ENCODE measurements around the gene HEXIM2.
A peak's percentile ranks its signal among the peaks of the same experiment; 100 is the strongest.

The HEXIM2 gene

DNA sequence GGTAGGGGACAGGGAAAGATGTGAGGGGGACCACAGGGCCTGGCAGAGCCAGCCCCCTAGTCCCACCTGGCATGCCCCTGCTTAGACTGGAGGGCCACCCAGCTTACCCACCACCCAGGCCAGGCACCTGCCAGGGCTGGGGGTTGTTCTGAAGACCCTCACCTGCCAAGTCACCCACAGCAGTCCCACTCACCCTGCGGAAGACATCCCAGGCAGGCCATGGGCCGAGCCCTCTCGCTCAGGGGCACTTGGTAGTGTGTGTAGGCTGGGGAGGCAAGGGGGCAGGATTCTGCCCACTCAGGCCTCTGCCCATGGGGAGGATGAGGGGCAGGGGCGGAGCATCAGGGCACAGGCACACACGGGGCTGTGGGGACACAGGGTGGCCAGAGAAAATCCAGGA is 33.3 kb upstream of the HEXIM2 start:
- no peak for DNase-seq

- no peak for DNase-seq
These were observed 32.7 kb upstream of the HEXIM2 start for GRCh38 chr17:45128989-45129388.

GRCh38 chr17:45129426-45129939 is 32.2 kb upstream of the HEXIM2 start:
- DNase-seq, result no peak

- DNase-seq, result no peak
These were observed 31.6 kb upstream of the HEXIM2 start for GRCh38 chr17:45129940-45130680.

DNA sequence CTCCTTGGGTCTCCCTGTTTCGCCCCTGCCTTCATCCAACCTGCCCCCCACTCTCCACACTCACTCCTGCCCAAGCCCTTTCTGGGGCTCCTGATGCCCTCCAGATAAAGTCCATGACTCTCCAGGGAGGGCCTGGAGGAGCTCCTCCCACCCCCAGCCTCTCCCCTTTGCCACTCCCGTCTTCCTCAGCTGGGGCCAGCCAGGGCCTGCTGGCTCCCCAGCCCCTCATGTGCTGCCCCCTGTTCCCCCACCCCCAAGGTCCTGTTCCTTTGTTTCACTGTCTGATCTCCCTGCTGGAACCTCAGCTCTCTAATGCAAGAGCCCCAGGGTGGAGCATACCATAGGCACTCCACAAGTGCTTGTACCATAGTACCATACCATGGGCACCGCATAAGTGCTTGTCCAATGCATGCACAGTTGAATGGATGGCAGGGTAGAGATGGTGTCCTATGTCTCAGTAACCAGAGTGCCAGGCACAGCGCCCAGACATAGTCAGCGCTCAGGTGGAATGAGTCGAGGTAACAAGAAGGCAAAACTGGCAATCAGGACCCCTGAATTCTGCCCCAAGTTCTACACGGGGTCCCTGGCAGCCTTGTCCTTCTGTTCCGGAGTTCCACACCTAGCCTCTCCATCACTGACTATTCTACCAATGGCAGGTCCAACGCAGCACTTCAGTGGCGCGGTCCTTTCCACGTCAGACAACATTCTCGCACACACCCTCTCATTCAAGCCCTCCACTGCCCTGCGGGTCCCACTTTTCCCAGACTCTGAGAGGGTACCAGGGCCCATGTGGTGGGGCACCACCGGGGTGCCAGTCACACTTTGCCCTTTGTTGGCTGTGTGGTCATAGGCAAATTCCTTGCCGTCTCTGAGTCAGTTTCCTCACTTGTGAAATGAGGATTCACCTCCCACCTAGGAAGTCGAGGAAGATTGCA is 30.7 kb upstream of the HEXIM2 start:
- DNase-seq, result no peak

- peak in 1 of 2 experiments; percentile 41 for DNase-seq
These were observed 29.9 kb upstream of the HEXIM2 start for GRCh38 chr17:45131616-45132319.

- no peak for DNase-seq
These were observed 29.4 kb upstream of the HEXIM2 start, which contains the start of gene PLCD3 for GRCh38 chr17:45132320-45132571. Gene PLCD3, minus strand, starts transcription at chr17:45132515. Its CDS starts 105 bp downstream, at chr17:45132410.

GRCh38 chr17:45132572-45133463 is 28.9 kb upstream of the HEXIM2 start:
- peak in 1 of 2 experiments; percentile 66 for DNase-seq

- peak; percentile 91 to 98 for DNase-seq
These were observed 26.3 kb upstream of the HEXIM2 start, which contains the start of gene ACBD4 for GRCh38 chr17:45135192-45135977. Gene ACBD4, plus strand, starts transcription at chr17:45135687. Its CDS starts 458 bp downstream, at chr17:45136145.

- DNase-seq, result no peak
These were observed 25.5 kb upstream of the HEXIM2 start for GRCh38 chr17:45135978-45136791.

DNA sequence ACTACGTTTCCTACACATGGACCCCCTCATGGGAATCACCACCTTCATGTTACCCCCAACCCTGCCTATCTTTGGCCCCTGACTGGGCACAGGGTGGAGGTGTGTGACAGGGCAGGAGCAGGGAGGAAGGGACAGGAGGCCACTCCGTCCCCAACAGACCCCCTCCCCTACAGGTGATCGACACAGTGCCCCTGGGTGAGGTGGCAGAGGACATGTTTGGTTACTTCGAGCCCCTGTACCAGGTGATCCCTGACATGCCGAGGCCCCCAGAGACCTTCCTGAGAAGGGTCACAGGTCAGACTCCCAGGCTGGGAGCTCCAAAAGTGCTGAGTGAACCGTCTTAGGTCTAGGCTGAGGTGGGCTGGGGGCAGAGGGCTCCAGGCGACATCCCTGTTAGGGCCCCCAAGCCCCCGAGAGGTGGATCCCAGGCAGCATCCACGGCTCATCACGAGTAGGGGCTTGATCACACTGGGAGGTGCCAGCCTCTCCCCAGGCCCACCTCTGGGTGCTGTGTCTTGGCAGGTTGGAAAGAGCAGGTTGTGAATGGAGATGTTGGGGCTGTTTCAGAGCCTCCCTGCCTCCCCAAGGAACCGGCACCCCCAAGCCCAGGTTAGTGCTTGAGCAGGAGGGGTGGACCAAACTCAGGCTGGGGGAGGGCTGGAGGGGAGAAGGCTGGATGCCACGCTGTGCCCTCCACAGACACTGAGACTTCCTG is 24.7 kb upstream of the HEXIM2 start:
- no peak for DNase-seq

GRCh38 chr17:45137561-45138305 is 23.9 kb upstream of the HEXIM2 start:
- no peak for DNase-seq

DNA sequence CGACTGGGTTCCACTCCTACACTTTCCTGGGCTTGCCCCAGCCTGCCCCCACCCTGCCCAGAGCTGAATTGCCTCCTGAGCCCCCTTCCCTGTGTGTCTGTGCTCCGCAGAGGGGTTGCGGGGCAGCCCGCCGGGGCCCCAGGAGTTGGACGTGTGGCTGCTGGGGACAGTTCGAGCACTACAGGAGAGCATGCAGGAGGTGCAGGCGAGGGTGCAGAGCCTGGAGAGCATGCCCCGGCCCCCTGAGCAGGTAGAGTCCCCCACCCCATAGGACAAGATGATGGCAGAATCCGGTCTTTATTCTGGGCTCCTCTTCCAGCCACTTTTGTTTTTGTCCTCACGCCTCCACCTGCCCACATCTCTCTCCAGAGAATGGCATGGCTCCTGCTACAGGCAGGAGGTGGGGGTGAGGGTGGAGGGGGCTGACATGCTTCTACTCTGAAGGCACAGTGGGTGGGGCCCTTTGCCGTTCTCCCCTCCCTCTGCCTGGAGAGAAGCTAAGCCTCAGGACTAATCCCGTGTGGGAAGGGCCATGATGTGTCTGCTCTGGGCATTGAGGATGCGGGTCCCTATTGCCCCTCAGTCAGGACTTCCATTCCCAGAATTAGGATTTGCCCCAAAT is 22.7 kb upstream of the HEXIM2 start:
- no peak for DNase-seq

DNA sequence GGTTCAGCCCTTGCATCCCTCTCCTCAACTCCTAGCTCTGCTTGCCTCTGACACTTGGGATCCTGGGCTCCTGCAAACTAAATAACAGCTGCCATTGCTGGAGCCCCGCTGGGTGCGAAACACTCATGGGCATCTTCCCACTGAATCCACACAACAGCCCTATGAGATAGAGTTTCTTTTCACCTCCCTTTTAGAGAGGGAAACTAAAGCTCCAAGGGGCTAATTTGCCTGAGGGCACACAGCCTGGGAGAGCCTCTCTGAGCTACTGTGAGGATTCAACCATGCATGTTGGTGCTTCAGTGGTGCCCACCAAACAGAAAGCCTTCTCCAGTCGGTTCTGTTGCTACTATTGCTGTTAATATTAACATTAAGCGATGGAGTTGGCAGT is 22.1 kb upstream of the HEXIM2 start:
- DNase-seq, result no peak

DNA sequence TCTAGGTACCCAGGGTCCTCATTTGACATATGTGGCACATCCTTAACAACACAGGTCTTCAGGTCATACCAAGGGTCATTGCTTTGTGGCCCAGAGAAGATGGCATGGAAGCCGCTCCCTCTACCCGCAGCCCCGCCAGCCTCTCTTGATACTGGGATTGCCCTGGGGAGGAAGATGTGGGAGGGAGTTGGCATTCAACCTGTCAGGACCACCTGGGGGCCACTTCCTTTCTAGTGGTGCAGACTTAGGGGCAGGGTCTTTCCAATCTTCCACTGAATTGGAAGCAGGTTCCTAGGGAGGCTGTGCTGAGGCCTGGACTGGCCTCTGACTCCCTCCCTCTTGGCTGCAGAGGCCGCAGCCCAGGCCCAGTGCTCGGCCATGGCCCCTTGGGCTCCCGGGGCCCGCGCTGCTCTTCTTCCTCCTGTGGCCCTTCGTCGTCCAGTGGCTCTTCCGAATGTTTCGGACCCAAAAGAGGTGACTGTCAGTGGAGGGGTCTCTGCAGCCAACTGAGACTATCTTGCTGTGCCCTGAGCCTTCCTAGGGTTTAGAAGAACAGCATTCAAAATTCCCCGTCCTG is 18.5 kb upstream of the HEXIM2 start:
- DNase-seq, result no peak

DNA sequence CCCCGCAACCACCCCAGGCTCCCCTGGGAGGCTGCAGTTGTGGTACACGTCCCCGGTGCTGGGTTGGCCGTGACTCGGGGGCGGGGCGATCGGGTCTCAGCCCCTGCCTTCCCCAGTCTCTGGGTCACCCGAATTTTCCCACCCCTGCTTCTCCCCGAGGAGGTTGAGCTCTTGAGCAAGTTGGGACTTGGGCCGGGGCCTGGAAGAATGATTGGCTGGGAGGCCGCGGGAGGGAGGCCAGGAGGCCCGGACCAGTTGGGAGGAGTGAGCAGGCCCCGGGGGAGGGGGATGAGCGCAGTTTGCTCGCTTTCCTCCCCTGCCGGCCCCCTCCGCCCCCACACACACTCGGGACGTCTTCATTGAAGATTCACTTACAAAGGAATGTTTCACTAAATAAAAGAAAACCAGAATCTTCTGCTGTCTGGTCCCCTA is 17.9 kb upstream of the HEXIM2 start:
- no peak for DNase-seq

DNA sequence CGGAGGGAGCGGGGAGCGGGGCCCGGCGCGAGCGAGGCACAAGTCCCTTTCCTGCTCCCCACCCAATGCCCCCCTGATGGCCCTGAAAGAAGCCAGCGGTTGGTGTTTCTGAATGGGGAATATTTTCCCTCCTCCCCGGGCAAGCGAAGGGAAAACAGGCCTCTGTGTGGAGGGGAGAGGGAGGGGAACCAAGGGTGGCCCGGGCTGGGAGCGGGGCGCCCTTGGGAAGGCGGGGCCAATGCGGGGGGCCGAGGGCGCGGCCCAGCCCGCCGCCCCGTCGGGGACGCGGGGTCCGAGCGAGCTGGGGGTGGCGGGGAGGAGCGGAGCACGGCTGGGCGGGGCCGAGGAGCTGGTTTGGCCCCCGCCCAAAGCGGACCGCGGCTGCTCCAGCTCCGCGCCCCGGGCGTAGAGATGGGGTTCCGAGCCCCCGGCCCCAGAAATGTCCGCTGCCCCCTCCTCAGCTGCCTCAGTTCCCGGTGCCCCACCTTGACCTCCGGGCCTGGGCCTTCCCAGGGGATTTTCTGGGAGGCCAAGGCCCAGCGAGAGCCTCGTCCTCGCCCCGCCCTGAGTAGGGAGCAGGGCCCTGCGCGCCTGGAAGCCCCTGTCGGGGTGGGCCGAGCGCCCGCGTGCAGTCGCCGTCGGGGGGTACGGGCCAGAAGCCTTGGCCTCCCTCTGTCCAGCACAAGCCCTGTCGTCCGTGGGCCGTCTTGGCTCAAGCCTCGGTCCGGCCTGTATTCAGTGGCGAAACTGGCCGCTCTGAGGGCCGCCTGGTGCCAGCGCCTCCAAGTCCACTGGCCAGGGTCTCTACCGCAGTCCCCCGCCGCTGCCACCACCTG is 17.3 kb upstream of the HEXIM2 start:
- no peak for DNase-seq

All from NCI-H446 (cell line).